PC-3 (cell line): ENCODE results near the gene THSD8.

ENCODE experiments used
- CTCF ChIP-seq: fragments of 300-600 bp; sonication (generic); conservative IDR thresholded peaks from 2 replicates; pipeline ENCODE4 v1.5.1; 2017; ENCODE audit warnings: antibody characterized with exemption, low read depth, mild to moderate bottlenecking, low read length
- EZH2 ChIP-seq: fragments of 300-600 bp; sonication (generic); IDR thresholded peaks from one replicate; pipeline ENCODE4 v1.6.1; 2017; ENCODE audit warnings: antibody characterized with exemption, mild to moderate bottlenecking, low read length; ENCODE audit not compliant: unreplicated experiment
- EZH2phosphoT487 ChIP-seq: fragments of 300-600 bp; sonication (generic); IDR thresholded peaks from 2 replicates; pipeline ENCODE4 v1.6.1; 2018; ENCODE audit warnings: mild to moderate bottlenecking, antibody characterized with exemption, low read length, borderline replicate concordance

- TF ChIP-seq CTCF = peak; percentile 98
- TF ChIP-seq EZH2 = no peak
- no peak for TF ChIP-seq EZH2phosphoT487
These were observed 5.5 kb upstream of the THSD8 start for GRCh38 chr19:12796146-12797071.
